Stimulated activated CD8-positive, alpha-beta memory T cell treated with anti-CD3 and anti-CD28 coated beads, Interleukin-15, amount 100 ng/mL, for 24 hours (primary cell): ENCODE measurements around the gene ZNF778.
"Not testable (repeated sequence)": the region's sequence is repeated elsewhere in the genome, so short reads cannot be mapped to it uniquely, and the experiment has no call there.

Experiments used
- DNase-seq: peaks from one replicate; pipeline ENCODE4 v3.0.0-alpha.2; 2020; ENCODE audit warnings: low read depth

Gene ZNF778

GRCh38 chr16:89257757-89258465 is 40.4 kb downstream of the ZNF778 start:
- no peak for DNase-seq

GRCh38 chr16:89259901-89260300 is 42.4 kb downstream of the ZNF778 start:
- DNase-seq: not testable (repeated sequence)

- DNase-seq: no peak
These were observed 44.4 kb downstream of the ZNF778 start for GRCh38 chr16:89261691-89262563.

GRCh38 chr16:89264800-89265550 is 47.5 kb downstream of the ZNF778 start:
- DNase-seq: no peak

GRCh38 chr16:89265647-89266046 is 48.1 kb downstream of the ZNF778 start:
- no peak for DNase-seq

GRCh38 chr16:89266521-89267134 is 49.1 kb downstream of the ZNF778 start:
- DNase-seq: no peak

GRCh38 chr16:89267746-89268145 is 50.2 kb downstream of the ZNF778 start:
- not testable (repeated sequence) for DNase-seq

GRCh38 chr16:89268585-89268984 is 51.1 kb downstream of the ZNF778 start:
- no peak for DNase-seq

- no peak for DNase-seq
These were observed 51.7 kb downstream of the ZNF778 start for GRCh38 chr16:89268987-89269735.

GRCh38 chr16:89269805-89270665 is 52.5 kb downstream of the ZNF778 start:
- DNase-seq: no peak

- DNase-seq: no peak
These were observed 53.3 kb downstream of the ZNF778 start for GRCh38 chr16:89270666-89271345.

- no peak for DNase-seq
These were observed 55.1 kb downstream of the ZNF778 start for GRCh38 chr16:89272631-89273030.

GRCh38 chr16:89273741-89274472 is 56.4 kb downstream of the ZNF778 start:
- DNase-seq: no peak

- DNase-seq: no peak
These were observed 57.2 kb downstream of the ZNF778 start for GRCh38 chr16:89274561-89275283.

- DNase-seq: no peak
These were observed 57.7 kb downstream of the ZNF778 start for GRCh38 chr16:89275284-89275584.

- DNase-seq: no peak
These were observed 58.6 kb downstream of the ZNF778 start for GRCh38 chr16:89275837-89276720.

- no peak for DNase-seq
These were observed 59.5 kb downstream of the ZNF778 start for GRCh38 chr16:89277049-89277448.
